Measurements from ENCODE around the gene C1RL. TPM values are rescaled to one million over a fixed set of nuclear protein-coding genes. Genes with fewer than 3 reads are reported as not detected.

The C1RL gene
- polyA plus RNA-seq, 1 experiment, result 45.3 TPM

DNA sequence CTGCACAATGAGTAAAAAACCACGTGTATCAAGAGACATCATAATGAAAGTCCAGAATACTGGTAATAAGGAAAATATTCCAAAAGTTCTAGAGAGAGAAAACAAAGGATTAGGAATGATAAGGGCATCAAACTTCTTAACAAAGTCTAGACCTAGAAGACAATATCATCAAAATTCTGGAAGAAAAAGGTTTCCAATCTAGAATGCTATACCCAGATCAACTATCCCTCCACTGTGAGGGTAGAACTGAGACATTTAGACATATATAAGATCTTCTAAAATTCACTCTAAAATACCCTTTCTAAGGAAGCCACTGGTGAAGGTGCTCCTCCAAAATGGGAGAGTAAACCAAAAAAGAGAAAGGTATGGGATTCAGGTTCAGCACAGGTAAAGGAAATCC, 2.9 kb downstream of the C1RL start:
- DNase-seq (ENCODE audit: low read depth, low spot score), result no peak
- CTCF ChIA-PET, result interaction anchor here (0.8 to 3.8 kb wide), 2 partner anchors 12 to 13 kb away, joined by 3 to 21 read pairs; partner anchors contain the start of gene C1R
- TF ChIP-seq CTCF (IDR thresholded peaks at IDR 0.05; ENCODE audit: low read depth, low read length), result no peak

GRCh38 chr12:7103837-7104584, 5.0 kb downstream of the C1RL start:
- TF ChIP-seq CTCF (IDR thresholded peaks at IDR 0.05; ENCODE audit: low read depth, low read length), result no peak
- Histone ChIP-seq H3K27me3 (ENCODE audit: control insufficient read depth, insufficient read depth, low read length) (no peaks in the 10 kb centered on the region), H3K9me3 (ENCODE audit: control insufficient read depth, insufficient read depth, low read length) (peaks cover 2% of the 10 kb centered on the region), H3K4me3 (ENCODE audit: low read depth, low read length) (no peak overlapping the region), H3K27ac (ENCODE audit: low read depth, low read length) (no peak overlapping the region)
- POLR2A ChIA-PET, result no interaction called here
- CTCF ChIA-PET, result interaction anchor here (1.3 kb wide), 1 partner anchor 9 kb away, joined by 8 read pairs; no protein-coding TSS in a partner anchor
- DNase-seq (ENCODE audit: low read depth, low spot score), result no peak

More for the DNA sequence above, 2.9 kb downstream of the C1RL start:
- POLR2A ChIA-PET, result no interaction called here
- H3K27ac ChIP-seq (ENCODE audit: low read depth, low read length), result no peak overlapping the region
- no peak overlapping the region for H3K4me3 ChIP-seq (ENCODE audit: low read depth, low read length)
- H3K9me3 ChIP-seq (ENCODE audit: control insufficient read depth, insufficient read depth, low read length), result peaks cover 2% of the 10 kb centered on the region
- H3K27me3 ChIP-seq (ENCODE audit: control insufficient read depth, insufficient read depth, low read length), result no peaks in the 10 kb centered on the region

DNA sequence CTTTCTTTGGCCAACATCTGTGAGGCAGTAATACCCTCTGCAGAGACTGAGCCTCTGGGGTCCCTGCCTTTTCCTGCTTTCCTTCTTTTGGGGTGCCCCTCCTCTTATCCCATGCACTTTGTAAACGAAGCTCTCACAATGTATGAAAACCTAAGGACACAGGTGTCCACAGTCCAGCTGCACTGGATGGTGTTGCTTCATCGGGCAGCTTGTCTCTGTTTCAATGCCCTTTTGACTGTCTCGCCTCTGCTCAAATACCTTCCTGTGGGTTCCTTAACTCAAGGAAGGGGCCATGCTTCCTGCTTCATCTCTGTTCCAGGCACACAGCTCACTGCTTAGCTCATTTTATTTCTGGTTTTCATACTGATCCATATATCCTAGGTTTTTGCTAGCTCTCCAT, 6.4 kb downstream of the C1RL start:
- Histone ChIP-seq H3K4me3 (ENCODE audit: low read depth, low read length) (no peak overlapping the region), H3K27ac (ENCODE audit: low read depth, low read length) (no peak overlapping the region), H3K9me3 (ENCODE audit: control insufficient read depth, insufficient read depth, low read length) (peaks cover 2% of the 10 kb centered on the region; the same call in 1 of the 2 replicates), H3K27me3 (ENCODE audit: control insufficient read depth, insufficient read depth, low read length) (no peaks in the 10 kb centered on the region)
- TF ChIP-seq CTCF (IDR thresholded peaks at IDR 0.05; ENCODE audit: low read depth, low read length), result no peak
- POLR2A ChIA-PET, result no interaction called here
- DNase-seq (ENCODE audit: low read depth, low spot score), result no peak
- CTCF ChIA-PET, result interaction anchor here (1.9 kb wide), 2 partner anchors 10 kb away, joined by 14 to 15 read pairs; partner anchors contain the start of gene C1R

GRCh38 chr12:7101694-7102131, 7.3 kb downstream of the C1RL start:
- DNase-seq (ENCODE audit: low read depth, low spot score), result no peak
- no peak for TF ChIP-seq CTCF (IDR thresholded peaks at IDR 0.05; ENCODE audit: low read depth, low read length)
- no peak overlapping the region for H3K27ac ChIP-seq (ENCODE audit: low read depth, low read length)
- POLR2A ChIA-PET, result no interaction called here
- no peak overlapping the region for H3K4me3 ChIP-seq (ENCODE audit: low read depth, low read length)
- no peaks in the 10 kb centered on the region for H3K27me3 ChIP-seq (ENCODE audit: control insufficient read depth, insufficient read depth, low read length)
- H3K9me3 ChIP-seq (ENCODE audit: control insufficient read depth, insufficient read depth, low read length), result peaks cover 2% of the 10 kb centered on the region; the same call in 1 of the 2 replicates
- CTCF ChIA-PET, result interaction anchor here (0.7 to 1.9 kb wide), 3 partner anchors 9 to 157 kb away, joined by 14 to 16 read pairs (median 15); partner anchors contain the start of gene C1R

- Histone ChIP-seq H3K9me3 (ENCODE audit: control insufficient read depth, insufficient read depth, low read length) (no peaks in the 10 kb centered on the region), H3K27ac (ENCODE audit: low read depth, low read length) (no peak overlapping the region), H3K4me3 (ENCODE audit: low read depth, low read length) (no peak overlapping the region), H3K27me3 (ENCODE audit: control insufficient read depth, insufficient read depth, low read length) (no peaks in the 10 kb centered on the region)
- no peak for DNase-seq (ENCODE audit: low read depth, low spot score)
- CTCF ChIA-PET, result interaction anchor here (0.7 to 1.9 kb wide), 2 partner anchors 9 to 156 kb away, joined by 14 to 16 read pairs; partner anchors contain the start of gene C1R
- POLR2A ChIA-PET, result no interaction called here
- TF ChIP-seq CTCF (IDR thresholded peaks at IDR 0.05; ENCODE audit: low read depth, low read length), result no peak
Observed at GRCh38 chr12:7101047-7101693, 7.8 kb downstream of the C1RL start.
